Mucosa of stomach (tissue), 1 donor: ENCODE measurements around the gene CFAP58.

ENCODE experiments used
- H3K27me3 ChIP-seq: one replicate; pipeline ENCODE4 v1.7.0; 2013; ENCODE audit warnings: mild to moderate bottlenecking, low read length; ENCODE audit not compliant: control insufficient read depth, insufficient read depth
- H3K36me3 ChIP-seq: one replicate; pipeline ENCODE4 v1.7.0; 2013; ENCODE audit warnings: low read length; ENCODE audit not compliant: control insufficient read depth, insufficient read depth
- H3K4me1 ChIP-seq: one replicate; pipeline ENCODE4 v1.7.0; 2013; ENCODE audit warnings: mild to moderate bottlenecking, low read length; ENCODE audit not compliant: control insufficient read depth, insufficient read depth
- H3K4me3 ChIP-seq: one replicate; pipeline ENCODE4 v1.7.0; 2013; ENCODE audit warnings: low read length
- H3K9ac ChIP-seq: one replicate; pipeline ENCODE4 v1.7.0; 2013; ENCODE audit warnings: mild to moderate bottlenecking, low read length, moderate library complexity
- H3K9me3 ChIP-seq: one replicate; pipeline ENCODE4 v1.7.0; 2013; ENCODE audit warnings: mild to moderate bottlenecking, low read length, moderate library complexity; ENCODE audit not compliant: control insufficient read depth
- donor health status: Pancreatic carcinoma.

Gene CFAP58

DNA sequence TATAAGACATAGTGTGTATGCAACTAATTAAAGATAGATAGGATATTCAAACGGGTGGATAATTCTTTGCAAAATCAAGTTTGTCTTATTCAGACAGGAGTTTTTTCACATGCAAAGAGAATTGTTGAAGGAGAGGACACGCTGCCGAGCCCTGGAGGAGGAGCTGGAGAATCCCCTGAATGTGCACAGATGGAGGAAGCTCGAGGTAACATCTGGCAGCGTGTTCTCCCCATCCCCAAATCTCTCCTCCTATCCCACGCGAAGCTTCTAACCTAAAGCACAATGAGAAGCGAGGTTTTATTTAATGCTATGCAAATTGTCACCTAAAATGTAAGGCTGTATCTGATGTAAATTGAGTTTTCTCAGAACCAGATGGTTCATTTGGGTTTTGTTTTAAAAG, 50.0 kb downstream of the CFAP58 start:
- Histone ChIP-seq H3K4me3 (no peak overlapping the region), H3K4me1 (no peaks in the 10 kb centered on the region), H3K9ac (no peak overlapping the region), H3K9me3 (no peaks in the 10 kb centered on the region), H3K27me3 (no peaks in the 10 kb centered on the region), H3K36me3 (no peaks in the 10 kb centered on the region)

GRCh38 chr10:104406715-104407650, 53.4 kb downstream of the CFAP58 start:
- Histone ChIP-seq H3K4me3 (no peak overlapping the region), H3K4me1 (no peaks in the 10 kb centered on the region), H3K36me3 (no peaks in the 10 kb centered on the region), H3K27me3 (no peaks in the 10 kb centered on the region), H3K9ac (no peak overlapping the region), H3K9me3 (no peaks in the 10 kb centered on the region)

DNA sequence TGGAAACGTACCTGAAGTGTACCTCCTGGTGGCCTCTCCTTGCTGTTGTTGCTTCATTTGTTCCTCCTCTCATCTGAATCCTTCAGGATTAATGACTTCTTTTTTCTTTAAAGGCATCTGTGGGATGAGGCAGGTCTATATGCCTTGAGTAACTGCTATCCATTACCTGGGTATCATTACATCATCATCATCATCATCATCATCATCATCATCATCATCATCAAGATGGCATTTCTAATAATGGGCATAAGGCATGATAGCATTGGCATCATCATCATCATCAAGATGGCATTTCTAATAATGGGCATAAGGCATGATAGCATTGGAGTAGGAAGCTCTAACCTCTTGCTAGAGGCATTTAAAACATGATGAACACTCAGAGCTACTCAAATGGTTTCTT, 59.9 kb downstream of the CFAP58 start:
- Histone ChIP-seq H3K4me3 (no peak overlapping the region), H3K9me3 (no peaks in the 10 kb centered on the region), H3K9ac (no peak overlapping the region), H3K36me3 (no peaks in the 10 kb centered on the region), H3K27me3 (no peaks in the 10 kb centered on the region), H3K4me1 (no peaks in the 10 kb centered on the region)

DNA sequence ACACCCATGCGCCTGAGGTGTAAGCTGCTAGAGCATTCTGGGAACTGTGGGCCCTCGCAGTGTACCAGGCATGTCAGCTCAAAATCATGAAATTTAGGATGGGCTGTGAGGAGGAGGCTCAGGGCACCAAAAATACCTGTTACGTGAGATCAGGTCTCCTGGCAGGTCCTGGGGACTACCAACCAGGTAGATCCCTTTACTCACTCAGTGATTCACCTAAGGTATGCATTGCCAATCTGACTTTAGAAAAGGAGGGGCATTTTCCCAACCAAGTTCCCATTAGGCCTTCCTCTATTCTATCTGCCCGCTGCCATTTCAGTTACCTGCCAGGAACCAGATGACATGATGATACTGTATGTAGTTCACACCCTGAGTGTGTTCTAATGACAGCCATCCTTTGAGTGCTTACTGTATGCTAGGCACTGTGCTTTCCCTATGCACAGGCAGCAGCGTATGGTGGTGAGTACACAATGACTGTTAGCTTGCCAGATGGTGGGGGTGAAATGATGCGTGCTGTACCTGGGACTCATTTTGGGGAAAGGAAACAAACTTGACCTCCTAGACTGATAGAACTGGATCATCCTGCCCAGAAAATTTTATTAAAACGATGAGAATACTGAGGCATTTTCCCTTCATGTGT, 62.0 kb downstream of the CFAP58 start:
- no peaks in the 10 kb centered on the region for H3K4me1 ChIP-seq
- H3K9ac ChIP-seq, result no peak overlapping the region
- no peaks in the 10 kb centered on the region for H3K36me3 ChIP-seq

GRCh38 chr10:104416851-104417250, 63.2 kb downstream of the CFAP58 start:
- Histone ChIP-seq H3K4me1 (no peaks in the 10 kb centered on the region), H3K9me3 (no peaks in the 10 kb centered on the region), H3K9ac (no peak overlapping the region), H3K36me3 (no peaks in the 10 kb centered on the region), H3K27me3 (no peaks in the 10 kb centered on the region), H3K4me3 (no peak overlapping the region)

More for the DNA sequence above, 62.0 kb downstream of the CFAP58 start:
- H3K4me3 ChIP-seq, result no peak overlapping the region
- H3K27me3 ChIP-seq, result no peaks in the 10 kb centered on the region
- no peaks in the 10 kb centered on the region for H3K9me3 ChIP-seq

GRCh38 chr10:104417637-104418292, 64.1 kb downstream of the CFAP58 start:
- Histone ChIP-seq H3K36me3 (no peaks in the 10 kb centered on the region), H3K4me3 (no peak overlapping the region), H3K9ac (no peak overlapping the region), H3K27me3 (no peaks in the 10 kb centered on the region), H3K9me3 (no peaks in the 10 kb centered on the region), H3K4me1 (no peaks in the 10 kb centered on the region)

DNA sequence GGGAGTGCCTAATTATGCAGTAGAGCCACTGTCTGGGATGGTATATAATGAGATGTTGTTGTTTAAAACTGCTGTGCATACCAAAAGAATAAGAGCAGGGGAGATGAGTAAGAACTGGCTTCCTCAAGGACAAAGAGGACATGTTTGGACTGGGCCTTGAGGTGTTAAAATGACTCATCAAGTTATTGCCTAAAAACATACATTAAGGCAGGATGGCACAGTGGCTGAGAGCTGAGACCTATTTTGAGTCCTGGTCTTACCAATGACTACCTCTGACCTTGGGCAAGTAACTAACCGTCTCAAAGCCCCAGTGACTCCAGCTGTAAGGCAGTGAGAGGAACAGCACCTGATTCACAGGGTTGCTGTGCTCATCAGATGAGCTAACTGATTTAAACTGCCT, 71.1 kb downstream of the CFAP58 start:
- Histone ChIP-seq H3K4me3 (no peak overlapping the region), H3K9me3 (no peaks in the 10 kb centered on the region), H3K27me3 (no peaks in the 10 kb centered on the region), H3K9ac (no peak overlapping the region), H3K4me1 (no peaks in the 10 kb centered on the region), H3K36me3 (no peaks in the 10 kb centered on the region)

DNA sequence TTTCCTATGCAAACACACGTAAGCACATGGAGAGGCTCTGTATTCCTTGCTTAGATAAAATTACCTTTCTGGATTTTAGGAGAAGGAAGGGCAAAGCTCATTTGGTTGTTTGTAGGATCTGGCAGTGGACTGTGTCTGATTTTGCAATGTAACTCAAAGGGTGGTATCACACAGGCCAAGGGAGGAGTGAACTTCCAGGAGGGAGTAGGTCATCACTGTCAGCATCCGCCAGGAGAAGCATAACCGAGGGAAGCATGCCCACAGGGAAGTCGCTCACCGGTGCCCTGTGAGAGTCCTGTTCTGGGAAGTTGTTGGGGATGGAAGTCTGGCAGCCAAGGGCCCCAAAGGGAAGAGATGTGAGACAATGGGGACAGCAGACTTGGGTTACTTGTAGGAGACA, 74.4 kb downstream of the CFAP58 start:
- no peak overlapping the region for H3K9ac ChIP-seq
- H3K27me3 ChIP-seq, result no peaks in the 10 kb centered on the region
- no peaks in the 10 kb centered on the region for H3K4me1 ChIP-seq
- H3K36me3 ChIP-seq, result no peaks in the 10 kb centered on the region
- no peak overlapping the region for H3K4me3 ChIP-seq
- no peaks in the 10 kb centered on the region for H3K9me3 ChIP-seq

DNA sequence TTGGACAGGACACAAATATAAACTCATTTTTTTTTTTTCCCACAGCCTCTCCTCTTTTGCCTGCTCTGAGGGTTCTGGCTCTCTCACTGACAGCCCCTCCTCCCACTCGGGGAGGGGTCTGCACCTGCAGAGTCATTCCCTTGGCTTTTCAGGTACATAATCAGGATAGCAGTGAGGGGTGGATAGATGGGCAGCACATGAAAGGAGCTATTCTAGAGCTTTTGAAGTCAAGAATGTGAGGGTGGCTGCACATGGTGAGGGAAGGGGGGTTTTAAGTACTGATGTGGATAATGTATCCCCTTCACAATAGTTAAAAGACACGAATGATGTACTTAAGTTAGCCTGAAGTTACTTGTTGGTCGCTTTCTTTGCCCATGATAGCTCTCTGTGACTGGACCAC, 76.2 kb downstream of the CFAP58 start:
- no peaks in the 10 kb centered on the region for H3K9me3 ChIP-seq
- no peaks in the 10 kb centered on the region for H3K36me3 ChIP-seq
- no peaks in the 10 kb centered on the region for H3K27me3 ChIP-seq
- H3K4me1 ChIP-seq, result no peaks in the 10 kb centered on the region
- no peak overlapping the region for H3K9ac ChIP-seq
- H3K4me3 ChIP-seq, result no peak overlapping the region

- Histone ChIP-seq H3K9ac (no peak overlapping the region), H3K36me3 (no peaks in the 10 kb centered on the region)
Observed at GRCh38 chr10:104430360-104430759, 76.7 kb downstream of the CFAP58 start.

DNA sequence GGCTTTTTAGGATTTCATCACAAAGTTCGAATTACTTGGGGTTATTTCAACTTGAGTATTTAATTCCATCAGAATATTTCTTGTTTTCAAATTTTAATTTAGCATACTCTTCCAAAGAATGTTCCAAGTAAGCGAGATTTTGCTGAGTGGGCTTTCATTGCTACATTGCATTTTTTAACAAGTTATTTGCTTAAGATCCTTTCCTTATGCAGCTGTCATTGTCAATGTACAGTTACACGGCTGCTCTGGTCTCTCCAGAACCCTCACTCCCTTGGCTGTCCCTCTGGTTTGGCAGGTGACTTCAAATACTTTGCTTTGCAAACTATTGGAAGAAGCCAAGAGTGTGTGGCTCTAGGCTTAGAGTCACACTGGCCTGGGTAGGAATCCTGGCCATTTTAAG, 80.0 kb downstream of the CFAP58 start:
- H3K4me1 ChIP-seq, result no peaks in the 10 kb centered on the region
- no peak overlapping the region for H3K4me3 ChIP-seq
- H3K9me3 ChIP-seq, result no peaks in the 10 kb centered on the region
- no peaks in the 10 kb centered on the region for H3K27me3 ChIP-seq
- no peak overlapping the region for H3K9ac ChIP-seq
- no peaks in the 10 kb centered on the region for H3K36me3 ChIP-seq

More at GRCh38 chr10:104430360-104430759, 76.7 kb downstream of the CFAP58 start:
- Histone ChIP-seq H3K9me3 (no peaks in the 10 kb centered on the region), H3K27me3 (no peaks in the 10 kb centered on the region), H3K4me1 (no peaks in the 10 kb centered on the region), H3K4me3 (no peak overlapping the region)

GRCh38 chr10:104434601-104435000, 81.0 kb downstream of the CFAP58 start:
- H3K4me3 ChIP-seq, result no peak overlapping the region
- no peaks in the 10 kb centered on the region for H3K4me1 ChIP-seq
- no peaks in the 10 kb centered on the region for H3K27me3 ChIP-seq
- no peak overlapping the region for H3K9ac ChIP-seq
- H3K9me3 ChIP-seq, result no peaks in the 10 kb centered on the region
- H3K36me3 ChIP-seq, result no peaks in the 10 kb centered on the region
